HepG2 (cell line): ENCODE results near the gene ASPHD1. TPM values are rescaled to one million over a fixed set of nuclear protein-coding genes. Genes with fewer than 3 reads are reported as not detected.

Experiments
- ATAC-seq: fragments of 200-7000 bp; cut with Tn5 transposase; 3 replicates; pipeline ENCODE4 v1.9.1; 2020; ENCODE audit warnings: mild to moderate bottlenecking, moderate library complexity
- BruUV-seq: library from RNA; stranded (reverse); fragments of 400-500 nt; replicated peaks from 2 replicates; lab custom pipeline; 2021; lab: Mats Ljungman, UMichigan
- CTCF ChIA-PET: fragments of 300-600 bp; formaldehyde crosslinking; extraction: SDS; loops from one replicate; lab custom pipeline; 2021; ENCODE audit warnings: low total read pairs, inconsistent platforms, low intra/inter-chr PET ratio; lab: Yijun Ruan, JAX
- POLR2A ChIA-PET: fragments of 350-600 bp; sonication (Branson Sonifier 250); formaldehyde crosslinking; loops from one replicate; lab custom pipeline; 2020; ENCODE audit warnings: antibody characterized with exemption, inconsistent platforms; lab: Yijun Ruan, JAX
- DNase-seq: peaks from one replicate; pipeline ENCODE4 v3.0.0-alpha.2; 2015; ENCODE audit warnings: low spot score
- FAIRE-seq: peaks from 3 replicates; lab custom pipeline; 2011; peaks lifted over from hg19 to GRCh38; lab: Jason Lieb, UNC
- H2AFZ ChIP-seq: one replicate; pipeline ENCODE4 v1.6.1; 2011; ENCODE audit warnings: low read length, inconsistent platforms
- H3K27ac ChIP-seq: fragments of 300-600 bp; 3 replicates; pipeline ENCODE4 v1.8.0; 2011; ENCODE audit warnings: mixed run types, mild to moderate bottlenecking, mixed read lengths, low read length, inconsistent platforms; ENCODE audit not compliant: insufficient read depth; ENCODE audit errors: extremely low read length
- H3K27me3 ChIP-seq, 2 experiments: fragments of 200-600 bp in 1 of 2; 2 replicates in 1 of 2; 3 replicates in 1 of 2; pipeline versions ENCODE4 v1.6.0 to v1.8.0; 2011; ENCODE audit warnings: low read length in 2 of 2, mild to moderate bottlenecking in 2 of 2, moderate library complexity in 2 of 2, inconsistent platforms in 1 of 2; ENCODE audit not compliant: insufficient read depth in 2 of 2, control insufficient read depth in 1 of 2
- H3K36me3 ChIP-seq, 2 experiments: fragments of 200-600 bp in 1 of 2; replicated peaks in 1 of 2; 2 replicates in 1 of 2; 3 replicates in 1 of 2; pipeline versions ENCODE4 v1.5.1 to v1.8.0; 2011; ENCODE audit warnings: low read length in 2 of 2, inconsistent platforms in 1 of 2; ENCODE audit not compliant: insufficient read depth in 2 of 2, control insufficient read depth in 1 of 2
- H3K4me1 ChIP-seq: 2 replicates; pipeline ENCODE4 v1.5.1; 2012; ENCODE audit warnings: low read length, inconsistent platforms; ENCODE audit not compliant: insufficient read depth
- H3K4me2 ChIP-seq: 2 replicates; pipeline ENCODE4 v1.6.0; 2011; ENCODE audit warnings: low read depth, low read length, inconsistent platforms
- H3K4me3 ChIP-seq, 3 experiments: fragments of 200-600 bp in 1 of 3; sonication (generic), shearing (Covaris generic) in 1 of 3; replicated peaks in 1 of 3; 2 replicates each; pipeline ENCODE4 v1.5.1; 2011 to 2016; ENCODE audit warnings: low read length in 3 of 3, inconsistent platforms in 2 of 3, low read depth in 2 of 3, mild to moderate bottlenecking in 2 of 3, control low read depth in 1 of 3, mixed read lengths in 1 of 3; ENCODE audit not compliant: insufficient read depth in 1 of 3
- H3K79me2 ChIP-seq: one replicate; pipeline ENCODE4 v1.6.1; 2011; ENCODE audit warnings: low read length, inconsistent platforms; ENCODE audit not compliant: insufficient read depth
- H3K9ac ChIP-seq: 2 replicates; pipeline ENCODE4 v1.6.0; 2011; ENCODE audit warnings: mild to moderate bottlenecking, low read depth, low read length, inconsistent platforms; ENCODE audit not compliant: insufficient read depth
- H3K9me3 ChIP-seq: 2 replicates; pipeline ENCODE4 v1.5.1; 2012; ENCODE audit warnings: mild to moderate bottlenecking, low read length
- H4K20me1 ChIP-seq: 2 replicates; pipeline ENCODE4 v1.6.0; 2011; ENCODE audit warnings: inconsistent platforms, mild to moderate bottlenecking, low read length, moderate library complexity; ENCODE audit not compliant: insufficient read depth
- EP300 ChIP-seq, 3 experiments: sonication (generic) in 1 of 3; formaldehyde crosslinking in 1 of 3; IDR thresholded peaks; 2 replicates each; pipeline versions ENCODE4 v1.5.1 to v1.6.1; 2011 to 2020; ENCODE audit warnings: low read depth in 2 of 3, low read length in 2 of 3, borderline replicate concordance in 1 of 3, improper control_type of control experiment in 1 of 3, mild to moderate bottlenecking in 1 of 3, missing genetic modification reagents in 1 of 3, moderate library complexity in 1 of 3
- NCOR1 ChIP-seq: fragments of 200-600 bp; sonication (generic); IDR thresholded peaks from 2 replicates; pipeline ENCODE4 v1.7.0; 2017; ENCODE audit warnings: antibody characterized with exemption, low read length, borderline replicate concordance
- NR2F6 ChIP-seq, 2 experiments: IDR thresholded peaks; 2 replicates each; pipeline ENCODE4 v1.6.1; 2016; ENCODE audit warnings: antibody characterized with exemption in 1 of 2, mild to moderate bottlenecking in 1 of 2
- POLR2AphosphoS2 ChIP-seq: IDR thresholded peaks from 2 replicates; pipeline ENCODE4 v1.6.1; 2011; ENCODE audit warnings: low read depth, low read length, improper control_type of control experiment
- RELA ChIP-seq: sonication (generic); formaldehyde crosslinking; IDR thresholded peaks from 2 replicates; pipeline ENCODE4 v1.4.0; 2020; ENCODE audit warnings: missing genetic modification reagents
- RFX3 ChIP-seq: IDR thresholded peaks from 2 replicates; pipeline ENCODE4 v1.6.1; 2016; ENCODE audit warnings: missing biosample characterization, missing genetic modification reagents
- XRCC5 ChIP-seq: fragments of 200-400 bp; formaldehyde crosslinking; optimal IDR thresholded peaks from 2 replicates; pipeline ENCODE3; 2017; ENCODE audit warnings: mild to moderate bottlenecking, low read length
- ZBTB21 ChIP-seq: sonication (generic); formaldehyde crosslinking; IDR thresholded peaks from 2 replicates; pipeline ENCODE4 v1.4.0; 2020; ENCODE audit warnings: missing genetic modification reagents
- ZNF256 ChIP-seq: sonication (generic); formaldehyde crosslinking; conservative IDR thresholded peaks from 2 replicates; pipeline ENCODE4 v1.4.0; 2020; ENCODE audit warnings: missing genetic modification reagents
- ZNF333 ChIP-seq: sonication (generic); formaldehyde crosslinking; IDR thresholded peaks from 2 replicates; pipeline ENCODE4 v1.4.0; 2020; ENCODE audit warnings: mild to moderate bottlenecking, missing genetic modification reagents, borderline replicate concordance
- WGBS: methylation state at CpG from one replicate; pipeline ENCODE4 v1.1.6; 2017; ENCODE audit warnings: low lambda C conversion rate; 5-methylcytosine and 5-hydroxymethylcytosine counted together
- in situ Hi-C: cut with HindIII; loops from 2 replicates; pipeline ENCODE4 v1.10.0; 2017; ENCODE audit warnings: low pct_unique_long_range_greater_than_20kb; ENCODE audit not compliant: extremely low pct_ligation_motif_present
- intact Hi-C: fragments of 100-400 bp; cut with micrococcal nuclease; formaldehyde crosslinking; loops from one replicate; pipeline ENCODE4 v1.10.0; 2022; ENCODE audit not compliant: unreplicated experiment
- polyA plus RNA-seq, 8 experiments: library from polyadenylated mRNA; depleted of rRNA in 3 of 8; stranded (reverse) in 7 of 8; unstranded in 1 of 8; fragments of >200 nt; fragmentation: Illumina TruSeq in 4 of 8; extraction: Trizol in 4 of 8; gene quantifications; 2 replicates each; pipeline versions ENCODE4 v1.2.1 to v1.2.3, GENCODE V29; 2011 to 2016; ENCODE audit warnings: low read depth in 4 of 8, missing spikeins in 1 of 8, mixed read lengths in 1 of 8; ENCODE audit not compliant: insufficient read depth in 1 of 8
- total RNA-seq, 5 experiments: library from RNA; depleted of rRNA; stranded (reverse); fragments of >200 nt; fragmentation: Illumina TruSeq; extraction: Trizol; gene quantifications; 2 replicates each; pipeline ENCODE4 v1.2.3, GENCODE V29; 2016; ENCODE audit warnings: low read depth in 1 of 5
- TF ChIP-seq, protein P1 (sequence below): sonication (generic); formaldehyde crosslinking; IDR thresholded peaks from 2 replicates; pipeline ENCODE4 v1.9.0; 2022; ENCODE audit warnings: missing genetic modification reagents, mild to moderate bottlenecking, borderline replicate concordance
- TF ChIP-seq, protein P2 (sequence below): sonication (generic); formaldehyde crosslinking; IDR thresholded peaks from 2 replicates; pipeline ENCODE4 v1.8.0; 2022; ENCODE audit warnings: mild to moderate bottlenecking, missing genetic modification reagents, borderline replicate concordance

Gene ASPHD1
- total and polyA plus RNA-seq, 2 of the 13 experiments (the other 11 are each of a cell fraction or from before 2014, with no cell fraction given), result 13.1 to 19.7 TPM

DNA sequence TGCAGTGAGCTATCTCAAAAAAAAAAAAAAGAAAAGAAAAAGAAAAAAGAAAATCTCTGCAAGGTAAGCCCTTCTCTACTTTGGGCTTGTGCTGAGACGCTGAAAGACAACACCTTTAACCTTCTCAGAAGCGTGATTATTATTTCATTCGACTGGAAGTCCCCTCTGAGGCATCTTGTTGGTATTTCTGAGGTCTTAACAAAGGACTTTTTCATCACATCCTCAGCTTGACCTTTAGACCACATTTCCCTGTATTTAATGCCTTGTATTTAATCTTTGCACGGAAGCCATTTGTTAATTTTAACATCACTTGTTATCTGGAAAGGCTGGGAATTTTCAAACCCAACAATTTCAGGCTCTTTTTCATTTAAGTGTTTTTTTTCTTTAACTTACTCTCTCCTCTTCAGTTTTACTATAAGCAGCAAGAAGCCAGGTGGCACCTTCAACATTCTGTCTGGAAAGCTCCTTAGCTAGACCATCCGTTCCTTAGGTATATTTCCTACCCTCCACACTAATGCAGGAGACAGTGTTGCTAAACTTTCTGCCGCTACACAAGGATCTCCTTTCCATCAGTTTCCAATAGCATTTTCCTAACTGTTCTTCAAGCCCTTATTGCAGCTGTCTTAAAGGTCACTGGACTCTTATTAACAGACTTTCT lies 15.4 kb downstream of the ASPHD1 start:
- H3K36me3 ChIP-seq, result peaks cover 1 to 16% of the 10 kb centered on the region in 2 experiments; a peak in 3 of 5 replicates
- H3K79me2 ChIP-seq, result no peaks in the 10 kb centered on the region
- peaks cover 14% of the 10 kb centered on the region for H3K4me1 ChIP-seq
- BruUV-seq, result no TSS peak
- peak; percentile 63 for DNase-seq
- H3K27me3 ChIP-seq, result no peaks in the 10 kb centered on the region
- POLR2A ChIA-PET, result interaction anchor here (0.6 to 6.2 kb wide), 7 partner anchors 9 to 64 kb away, joined by 3 to 49 read pairs (median 10); partner anchors contain the start of genes ASPHD1, KCTD13, SEZ6L2 and TAOK2
- peak overlapping the region; percentile 55 for H3K27ac ChIP-seq
- intact Hi-C loops (no loop called here), in situ Hi-C loops (no loop called here)
- H3K4me3 ChIP-seq, result no peak overlapping the region
- no peak for FAIRE-seq
- H3K9ac ChIP-seq, result no peak overlapping the region; the same call in 1 of the 2 replicates
- peak overlapping the region; percentile 36 for H3K4me2 ChIP-seq
- 49% methylated on average over 6 of the region's 6 CpGs for WGBS
- 0 out of 2 replicates have a peak, but pooled peaks have one; percentile 27 for TF ChIP-seq NR2F6 (IDR thresholded peaks at IDR 0.05)
- no peak for TF ChIP-seq NR2F6 (CRISPR knock-in tag; IDR thresholded peaks at IDR 0.05)
- no peak for TF ChIP-seq ZNF333 (CRISPR knock-in tag)
- TF ChIP-seq, protein P1, sequence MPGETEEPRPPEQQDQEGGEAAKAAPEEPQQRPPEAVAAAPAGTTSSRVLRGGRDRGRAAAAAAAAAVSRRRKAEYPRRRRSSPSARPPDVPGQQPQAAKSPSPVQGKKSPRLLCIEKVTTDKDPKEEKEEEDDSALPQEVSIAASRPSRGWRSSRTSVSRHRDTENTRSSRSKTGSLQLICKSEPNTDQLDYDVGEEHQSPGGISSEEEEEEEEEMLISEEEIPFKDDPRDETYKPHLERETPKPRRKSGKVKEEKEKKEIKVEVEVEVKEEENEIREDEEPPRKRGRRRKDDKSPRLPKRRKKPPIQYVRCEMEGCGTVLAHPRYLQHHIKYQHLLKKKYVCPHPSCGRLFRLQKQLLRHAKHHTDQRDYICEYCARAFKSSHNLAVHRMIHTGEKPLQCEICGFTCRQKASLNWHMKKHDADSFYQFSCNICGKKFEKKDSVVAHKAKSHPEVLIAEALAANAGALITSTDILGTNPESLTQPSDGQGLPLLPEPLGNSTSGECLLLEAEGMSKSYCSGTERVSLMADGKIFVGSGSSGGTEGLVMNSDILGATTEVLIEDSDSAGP, result no peak
- TF ChIP-seq ZBTB21 (CRISPR knock-in tag), result no peak
- TF ChIP-seq RELA (CRISPR knock-in tag), result peak; percentile 81; the same call in 1 of the 2 replicates
- TF ChIP-seq, protein P2, sequence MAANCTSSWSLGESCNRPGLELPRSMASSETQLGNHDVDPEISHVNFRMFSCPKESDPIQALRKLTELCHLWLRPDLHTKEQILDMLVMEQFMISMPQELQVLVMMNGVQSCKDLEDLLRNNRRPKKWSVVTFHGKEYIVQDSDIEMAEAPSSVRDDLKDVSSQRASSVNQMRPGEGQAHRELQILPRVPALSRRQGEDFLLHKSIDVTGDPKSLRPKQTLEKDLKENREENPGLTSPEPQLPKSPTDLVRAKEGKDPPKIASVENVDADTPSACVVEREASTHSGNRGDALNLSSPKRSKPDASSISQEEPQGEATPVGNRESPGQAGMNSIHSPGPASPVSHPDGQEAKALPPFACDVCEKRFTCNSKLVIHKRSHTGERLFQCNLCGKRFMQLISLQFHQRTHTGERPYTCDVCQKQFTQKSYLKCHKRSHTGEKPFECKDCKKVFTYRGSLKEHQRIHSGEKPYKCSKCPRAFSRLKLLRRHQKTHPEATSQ (CRISPR knock-in tag), result no peak
- no peak for TF ChIP-seq RFX3 (CRISPR knock-in tag)
- no peak for TF ChIP-seq XRCC5
- TF ChIP-seq ZNF256 (CRISPR knock-in tag), result peak; percentile 100
- 0 out of 2 replicates have a peak, but pooled peaks have one; percentile 36 for TF ChIP-seq NCOR1
- TF ChIP-seq EP300 (IDR thresholded peaks at IDR 0.05; ENCODE audit: low read depth in 2 of 2, low read length in 2 of 2), result no peak
- no peak for TF ChIP-seq EP300 (CRISPR knock-in tag; IDR thresholded peaks at IDR 0.05; ENCODE audit: borderline replicate concordance)
- no peak for TF ChIP-seq POLR2AphosphoS2
- no peaks in the 10 kb centered on the region for H3K9me3 ChIP-seq
- CTCF ChIA-PET, result no interaction called here
- no peak overlapping the region for H2AFZ ChIP-seq
- no peaks in the 10 kb centered on the region for H4K20me1 ChIP-seq
- ATAC-seq, result no peak
